ENCODE results near the gene MATN4. TPM values are rescaled to one million over a fixed set of nuclear protein-coding genes. Genes with fewer than 3 reads are reported as not detected.
A peak's percentile ranks its signal among the peaks of the same experiment; 100 is the strongest.

MATN4 gene
- total RNA-seq, 1 experiment from 2014 or later, result 1.9 TPM

DNA sequence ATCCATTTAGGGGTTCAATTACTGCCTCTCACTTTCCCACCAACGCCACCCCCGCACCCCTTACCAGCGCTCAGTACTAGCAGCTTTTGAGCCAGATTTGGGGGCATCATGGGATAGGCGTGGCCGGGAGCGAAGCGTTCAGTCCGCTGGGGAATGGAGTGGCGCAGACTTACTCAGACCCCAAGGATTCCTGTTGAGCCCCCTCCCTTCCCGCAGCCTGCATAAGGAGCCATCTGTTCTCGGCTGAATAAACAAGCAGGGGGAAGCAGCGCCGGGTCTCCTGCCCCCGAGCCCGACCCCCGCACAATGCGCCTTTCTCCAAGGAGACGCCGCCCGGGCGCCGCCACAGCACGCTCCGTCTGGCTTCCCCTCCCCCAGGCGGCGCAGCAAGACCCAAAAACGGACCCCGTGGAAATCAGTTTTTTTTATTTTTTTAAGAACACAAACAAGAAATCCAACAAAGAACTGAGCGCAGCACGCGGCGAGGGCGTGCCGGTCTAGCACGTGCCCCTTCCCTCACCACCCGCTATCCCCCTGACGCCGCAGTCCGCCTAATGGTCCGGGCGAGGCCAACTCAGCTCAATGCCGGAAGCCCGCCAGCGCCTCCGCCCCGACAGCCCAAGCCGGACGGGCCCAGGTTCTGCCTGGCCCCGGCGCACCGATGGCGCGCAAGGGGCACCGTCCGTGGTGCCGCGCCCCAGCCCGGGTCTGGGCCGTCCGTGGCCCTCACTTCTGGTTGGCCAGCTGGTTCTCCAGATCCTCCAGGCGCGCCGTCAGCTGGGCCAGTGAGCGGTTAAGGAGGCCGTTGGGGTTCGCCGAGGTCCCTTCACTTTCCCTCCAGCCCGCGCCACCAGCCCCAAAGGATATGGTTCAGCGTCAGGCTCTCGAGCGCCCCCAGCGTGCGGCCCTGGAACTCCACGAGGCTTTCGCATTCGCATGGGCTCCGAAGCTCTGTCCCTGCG, 14.8 kb downstream of the MATN4 start (continued):
- TF ChIP-seq, protein P1, sequence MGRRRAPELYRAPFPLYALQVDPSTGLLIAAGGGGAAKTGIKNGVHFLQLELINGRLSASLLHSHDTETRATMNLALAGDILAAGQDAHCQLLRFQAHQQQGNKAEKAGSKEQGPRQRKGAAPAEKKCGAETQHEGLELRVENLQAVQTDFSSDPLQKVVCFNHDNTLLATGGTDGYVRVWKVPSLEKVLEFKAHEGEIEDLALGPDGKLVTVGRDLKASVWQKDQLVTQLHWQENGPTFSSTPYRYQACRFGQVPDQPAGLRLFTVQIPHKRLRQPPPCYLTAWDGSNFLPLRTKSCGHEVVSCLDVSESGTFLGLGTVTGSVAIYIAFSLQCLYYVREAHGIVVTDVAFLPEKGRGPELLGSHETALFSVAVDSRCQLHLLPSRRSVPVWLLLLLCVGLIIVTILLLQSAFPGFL (CRISPR knock-in tag; IDR thresholded peaks at IDR 0.05; ENCODE audit: borderline replicate concordance), result peak; percentile 89; the same call in 1 of the 2 replicates
- TF ChIP-seq, protein P2, sequence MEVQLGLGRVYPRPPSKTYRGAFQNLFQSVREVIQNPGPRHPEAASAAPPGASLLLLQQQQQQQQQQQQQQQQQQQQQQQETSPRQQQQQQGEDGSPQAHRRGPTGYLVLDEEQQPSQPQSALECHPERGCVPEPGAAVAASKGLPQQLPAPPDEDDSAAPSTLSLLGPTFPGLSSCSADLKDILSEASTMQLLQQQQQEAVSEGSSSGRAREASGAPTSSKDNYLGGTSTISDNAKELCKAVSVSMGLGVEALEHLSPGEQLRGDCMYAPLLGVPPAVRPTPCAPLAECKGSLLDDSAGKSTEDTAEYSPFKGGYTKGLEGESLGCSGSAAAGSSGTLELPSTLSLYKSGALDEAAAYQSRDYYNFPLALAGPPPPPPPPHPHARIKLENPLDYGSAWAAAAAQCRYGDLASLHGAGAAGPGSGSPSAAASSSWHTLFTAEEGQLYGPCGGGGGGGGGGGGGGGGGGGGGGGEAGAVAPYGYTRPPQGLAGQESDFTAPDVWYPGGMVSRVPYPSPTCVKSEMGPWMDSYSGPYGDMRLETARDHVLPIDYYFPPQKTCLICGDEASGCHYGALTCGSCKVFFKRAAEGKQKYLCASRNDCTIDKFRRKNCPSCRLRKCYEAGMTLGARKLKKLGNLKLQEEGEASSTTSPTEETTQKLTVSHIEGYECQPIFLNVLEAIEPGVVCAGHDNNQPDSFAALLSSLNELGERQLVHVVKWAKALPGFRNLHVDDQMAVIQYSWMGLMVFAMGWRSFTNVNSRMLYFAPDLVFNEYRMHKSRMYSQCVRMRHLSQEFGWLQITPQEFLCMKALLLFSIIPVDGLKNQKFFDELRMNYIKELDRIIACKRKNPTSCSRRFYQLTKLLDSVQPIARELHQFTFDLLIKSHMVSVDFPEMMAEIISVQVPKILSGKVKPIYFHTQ (CRISPR knock-in tag; IDR thresholded peaks at IDR 0.05), result no peak
- TF ChIP-seq, protein P3, sequence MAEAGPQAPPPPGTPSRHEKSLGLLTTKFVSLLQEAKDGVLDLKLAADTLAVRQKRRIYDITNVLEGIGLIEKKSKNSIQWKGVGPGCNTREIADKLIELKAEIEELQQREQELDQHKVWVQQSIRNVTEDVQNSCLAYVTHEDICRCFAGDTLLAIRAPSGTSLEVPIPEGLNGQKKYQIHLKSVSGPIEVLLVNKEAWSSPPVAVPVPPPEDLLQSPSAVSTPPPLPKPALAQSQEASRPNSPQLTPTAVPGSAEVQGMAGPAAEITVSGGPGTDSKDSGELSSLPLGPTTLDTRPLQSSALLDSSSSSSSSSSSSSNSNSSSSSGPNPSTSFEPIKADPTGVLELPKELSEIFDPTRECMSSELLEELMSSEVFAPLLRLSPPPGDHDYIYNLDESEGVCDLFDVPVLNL (CRISPR knock-in tag; IDR thresholded peaks at IDR 0.05; ENCODE audit: borderline replicate concordance, low read depth), result peak; percentile 66; the same call in 1 of the 2 replicates
- no peak for TF ChIP-seq TCF7 (CRISPR knock-in tag; IDR thresholded peaks at IDR 0.05; ENCODE audit: low read depth)
- TF ChIP-seq, protein P4, sequence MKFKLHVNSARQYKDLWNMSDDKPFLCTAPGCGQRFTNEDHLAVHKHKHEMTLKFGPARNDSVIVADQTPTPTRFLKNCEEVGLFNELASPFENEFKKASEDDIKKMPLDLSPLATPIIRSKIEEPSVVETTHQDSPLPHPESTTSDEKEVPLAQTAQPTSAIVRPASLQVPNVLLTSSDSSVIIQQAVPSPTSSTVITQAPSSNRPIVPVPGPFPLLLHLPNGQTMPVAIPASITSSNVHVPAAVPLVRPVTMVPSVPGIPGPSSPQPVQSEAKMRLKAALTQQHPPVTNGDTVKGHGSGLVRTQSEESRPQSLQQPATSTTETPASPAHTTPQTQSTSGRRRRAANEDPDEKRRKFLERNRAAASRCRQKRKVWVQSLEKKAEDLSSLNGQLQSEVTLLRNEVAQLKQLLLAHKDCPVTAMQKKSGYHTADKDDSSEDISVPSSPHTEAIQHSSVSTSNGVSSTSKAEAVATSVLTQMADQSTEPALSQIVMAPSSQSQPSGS (CRISPR knock-in tag; IDR thresholded peaks at IDR 0.05; ENCODE audit: borderline replicate concordance, low read depth), result no peak
- TF ChIP-seq ZBTB21 (CRISPR knock-in tag; IDR thresholded peaks at IDR 0.05; ENCODE audit: borderline replicate concordance), result peak; percentile 85
- TF ChIP-seq GABPB1 (CRISPR knock-in tag; IDR thresholded peaks at IDR 0.05), result peak; percentile 23; the same call in 1 of the 2 replicates
- TF ChIP-seq FOXP1 (CRISPR knock-in tag; IDR thresholded peaks at IDR 0.05; ENCODE audit: borderline replicate concordance), result peak; percentile 95
- TF ChIP-seq, protein P5, sequence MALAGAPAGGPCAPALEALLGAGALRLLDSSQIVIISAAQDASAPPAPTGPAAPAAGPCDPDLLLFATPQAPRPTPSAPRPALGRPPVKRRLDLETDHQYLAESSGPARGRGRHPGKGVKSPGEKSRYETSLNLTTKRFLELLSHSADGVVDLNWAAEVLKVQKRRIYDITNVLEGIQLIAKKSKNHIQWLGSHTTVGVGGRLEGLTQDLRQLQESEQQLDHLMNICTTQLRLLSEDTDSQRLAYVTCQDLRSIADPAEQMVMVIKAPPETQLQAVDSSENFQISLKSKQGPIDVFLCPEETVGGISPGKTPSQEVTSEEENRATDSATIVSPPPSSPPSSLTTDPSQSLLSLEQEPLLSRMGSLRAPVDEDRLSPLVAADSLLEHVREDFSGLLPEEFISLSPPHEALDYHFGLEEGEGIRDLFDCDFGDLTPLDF (CRISPR knock-in tag; IDR thresholded peaks at IDR 0.05), result peak; percentile 85
- peak; percentile 88; the same call in 1 of the 2 replicates for TF ChIP-seq NFE2L1 (CRISPR knock-in tag; IDR thresholded peaks at IDR 0.05)
- TF ChIP-seq ATF1 (CRISPR knock-in tag; IDR thresholded peaks at IDR 0.05), result no peak
- peak; percentile 68 for TF ChIP-seq FOXK1 (CRISPR knock-in tag; IDR thresholded peaks at IDR 0.05)
- TF ChIP-seq, protein P6, sequence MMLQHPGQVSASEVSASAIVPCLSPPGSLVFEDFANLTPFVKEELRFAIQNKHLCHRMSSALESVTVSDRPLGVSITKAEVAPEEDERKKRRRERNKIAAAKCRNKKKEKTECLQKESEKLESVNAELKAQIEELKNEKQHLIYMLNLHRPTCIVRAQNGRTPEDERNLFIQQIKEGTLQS (CRISPR knock-in tag; conservative IDR thresholded peaks at IDR 0.05), result no peak
- no peak for TF ChIP-seq ZNF396 (CRISPR knock-in tag; IDR thresholded peaks at IDR 0.05; ENCODE audit: borderline replicate concordance)
- TF ChIP-seq, protein P7, sequence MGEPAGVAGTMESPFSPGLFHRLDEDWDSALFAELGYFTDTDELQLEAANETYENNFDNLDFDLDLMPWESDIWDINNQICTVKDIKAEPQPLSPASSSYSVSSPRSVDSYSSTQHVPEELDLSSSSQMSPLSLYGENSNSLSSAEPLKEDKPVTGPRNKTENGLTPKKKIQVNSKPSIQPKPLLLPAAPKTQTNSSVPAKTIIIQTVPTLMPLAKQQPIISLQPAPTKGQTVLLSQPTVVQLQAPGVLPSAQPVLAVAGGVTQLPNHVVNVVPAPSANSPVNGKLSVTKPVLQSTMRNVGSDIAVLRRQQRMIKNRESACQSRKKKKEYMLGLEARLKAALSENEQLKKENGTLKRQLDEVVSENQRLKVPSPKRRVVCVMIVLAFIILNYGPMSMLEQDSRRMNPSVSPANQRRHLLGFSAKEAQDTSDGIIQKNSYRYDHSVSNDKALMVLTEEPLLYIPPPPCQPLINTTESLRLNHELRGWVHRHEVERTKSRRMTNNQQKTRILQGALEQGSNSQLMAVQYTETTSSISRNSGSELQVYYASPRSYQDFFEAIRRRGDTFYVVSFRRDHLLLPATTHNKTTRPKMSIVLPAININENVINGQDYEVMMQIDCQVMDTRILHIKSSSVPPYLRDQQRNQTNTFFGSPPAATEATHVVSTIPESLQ (CRISPR knock-in tag; IDR thresholded peaks at IDR 0.05), result no peak
- TF ChIP-seq, protein P8, sequence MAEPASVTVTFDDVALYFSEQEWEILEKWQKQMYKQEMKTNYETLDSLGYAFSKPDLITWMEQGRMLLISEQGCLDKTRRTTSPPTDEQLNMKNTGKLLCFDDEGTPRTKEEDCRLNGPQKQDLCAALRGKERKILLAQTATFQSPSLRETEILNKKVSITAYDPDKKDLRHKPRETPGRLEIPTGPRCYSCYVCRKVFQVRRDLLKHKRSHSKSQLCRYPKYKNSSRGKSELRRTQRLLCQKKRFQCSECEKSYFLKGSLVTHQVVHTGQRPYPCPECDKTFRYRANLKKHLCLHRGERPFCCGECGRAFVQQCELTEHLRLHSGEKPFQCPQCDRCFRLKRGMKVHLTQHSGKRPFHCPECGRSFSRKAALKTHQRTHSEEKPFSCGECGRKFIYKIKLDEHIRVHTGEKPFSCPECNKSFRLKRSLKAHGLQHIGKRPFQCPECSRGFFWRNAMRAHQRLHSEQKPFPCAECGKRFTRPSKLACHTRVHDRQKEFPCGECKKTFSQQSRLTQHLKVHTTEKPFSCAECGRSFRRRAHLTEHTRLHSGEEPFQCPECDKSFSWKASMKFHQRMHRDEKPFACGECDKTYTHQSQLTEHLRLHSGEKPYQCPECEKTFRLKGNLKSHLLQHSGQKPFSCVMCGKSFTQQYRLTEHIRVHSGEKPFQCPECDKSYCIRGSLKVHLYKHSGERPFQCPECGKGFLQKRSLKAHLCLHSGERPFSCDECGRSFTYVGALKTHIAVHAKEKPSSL (CRISPR knock-in tag; conservative IDR thresholded peaks at IDR 0.05), result no peak
- TF ChIP-seq, protein P9, sequence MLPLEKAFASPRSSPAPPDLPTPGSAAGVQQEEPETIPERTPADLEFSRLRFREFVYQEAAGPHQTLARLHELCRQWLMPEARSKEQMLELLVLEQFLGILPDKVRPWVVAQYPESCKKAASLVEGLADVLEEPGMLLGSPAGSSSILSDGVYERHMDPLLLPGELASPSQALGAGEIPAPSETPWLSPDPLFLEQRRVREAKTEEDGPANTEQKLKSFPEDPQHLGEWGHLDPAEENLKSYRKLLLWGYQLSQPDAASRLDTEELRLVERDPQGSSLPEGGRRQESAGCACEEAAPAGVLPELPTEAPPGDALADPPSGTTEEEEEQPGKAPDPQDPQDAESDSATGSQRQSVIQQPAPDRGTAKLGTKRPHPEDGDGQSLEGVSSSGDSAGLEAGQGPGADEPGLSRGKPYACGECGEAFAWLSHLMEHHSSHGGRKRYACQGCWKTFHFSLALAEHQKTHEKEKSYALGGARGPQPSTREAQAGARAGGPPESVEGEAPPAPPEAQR (CRISPR knock-in tag; IDR thresholded peaks at IDR 0.05), result no peak
- 0 out of 2 replicates have a peak, but pooled peaks have one; percentile 13 for TF ChIP-seq PRRX2 (CRISPR knock-in tag; IDR thresholded peaks at IDR 0.05)
- TF ChIP-seq IRF2 (CRISPR knock-in tag; IDR thresholded peaks at IDR 0.05; ENCODE audit: borderline replicate concordance, low read depth), result no peak
- peak; percentile 50; the same call in 1 of the 2 replicates for TF ChIP-seq NR2C2 (CRISPR knock-in tag; IDR thresholded peaks at IDR 0.05)
- TF ChIP-seq EMX1 (CRISPR knock-in tag; IDR thresholded peaks at IDR 0.05), result no peak
- peak; percentile 37; the same call in 1 of the 2 replicates for TF ChIP-seq JUN (CRISPR knock-in tag; IDR thresholded peaks at IDR 0.05)

Data from WTC11 (cell line).